Kidney (tissue), 14 donors: ENCODE data around the gene TMEM119. TPM values are rescaled to one million over a fixed set of nuclear protein-coding genes. Genes with fewer than 3 reads are reported as not detected.

Experiments
- DNase-seq, 5 donors: peaks; one replicate each; pipeline ENCODE4 v3.0.0-alpha.2; 2013 to 2020
- FAIRE-seq: peaks from 2 replicates; lab custom pipeline; 2012; peaks lifted over from hg19 to GRCh38; lab: Jason Lieb, UNC
- H3K27ac ChIP-seq, 2 donors: one replicate each; pipeline ENCODE4 v1.7.0; 2013; ENCODE audit warnings: low read depth in 2 of 2, low read length in 2 of 2, inconsistent platforms in 1 of 2
- H3K27me3 ChIP-seq: one replicate; pipeline ENCODE4 v1.7.1; 2013; ENCODE audit warnings: low read length, inconsistent platforms; ENCODE audit not compliant: control insufficient read depth, insufficient read depth
- H3K36me3 ChIP-seq, 3 donors: one replicate each; pipeline versions ENCODE4 v1.7.0 to v1.7.1; 2013; ENCODE audit warnings: low read length in 3 of 3, control low read depth in 1 of 3, inconsistent platforms in 1 of 3; ENCODE audit not compliant: insufficient read depth in 3 of 3, control insufficient read depth in 2 of 3
- H3K4me1 ChIP-seq, 3 donors: one replicate each; pipeline versions ENCODE4 v1.7.0 to v1.7.1; 2013; ENCODE audit warnings: low read length in 3 of 3, inconsistent platforms in 1 of 3, low read depth in 1 of 3; ENCODE audit not compliant: control insufficient read depth in 2 of 3, insufficient read depth in 2 of 3
- H3K4me3 ChIP-seq, 3 donors: one replicate each; pipeline versions ENCODE4 v1.7.0 to v1.8.1; 2013; ENCODE audit warnings: low read length in 3 of 3, control low read depth in 1 of 3, inconsistent platforms in 1 of 3
- H3K9ac ChIP-seq, 3 donors: one replicate each; pipeline versions ENCODE4 v1.7.0 to v1.7.1; 2013; ENCODE audit warnings: low read length in 3 of 3, control low read depth in 1 of 3, inconsistent platforms in 1 of 3
- H3K9me3 ChIP-seq, 3 donors: one replicate each; pipeline versions ENCODE4 v1.7.0 to v1.7.1; 2013; ENCODE audit warnings: low read length in 3 of 3, control low read depth in 1 of 3, inconsistent platforms in 1 of 3; ENCODE audit not compliant: control insufficient read depth in 2 of 3, insufficient read depth in 1 of 3
- intact Hi-C: fragments of 100-400 bp; cut with DNase I; formaldehyde crosslinking; loops from one replicate; pipeline ENCODE4 v1.11.1; 2022
- polyA plus RNA-seq: library from polyadenylated mRNA; stranded (reverse); fragments of 350-450 nt; fragmentation: Illumina TruSeq; extraction: RNeasy Lipid Tissue Mini Kit (QIAGEN cat#74804); gene quantifications from one replicate; pipeline ENCODE4 v1.2.3, GENCODE V29; 2014; ENCODE audit warnings: low read depth, low replicate concordance; ENCODE audit not compliant: insufficient read depth
- total RNA-seq: library from RNA; stranded (reverse); fragmentation: NEBNext Ultra II Directional; extraction: Animal tissue kit (Norgen Biotek cat#: 25700); gene quantifications from one replicate; pipeline ENCODE4 v1.2.1, GENCODE V29; 2021
- TF ChIP-seq, protein P1 (sequence below): IDR thresholded peaks from 3 replicates; pipeline ENCODE4 v1.5.1; 2012; ENCODE audit warnings: mild to moderate bottlenecking, moderate library complexity, borderline replicate concordance; ENCODE audit not compliant: insufficient read depth; ENCODE audit errors: extremely low read depth
- donor health status: control.
- donor health status: control.
- donor health status: control.
- donor health status: control.
- donor health status: control.
- donor health status: DM: yes; HTN: yes; CAD: no.
- donor health status: Normal renal cell carcinoma (clear cell type).

Gene TMEM119
- total and polyA plus RNA-seq, 2 donors from 2014 or later, result 4.1 to 15.8 TPM

DNA sequence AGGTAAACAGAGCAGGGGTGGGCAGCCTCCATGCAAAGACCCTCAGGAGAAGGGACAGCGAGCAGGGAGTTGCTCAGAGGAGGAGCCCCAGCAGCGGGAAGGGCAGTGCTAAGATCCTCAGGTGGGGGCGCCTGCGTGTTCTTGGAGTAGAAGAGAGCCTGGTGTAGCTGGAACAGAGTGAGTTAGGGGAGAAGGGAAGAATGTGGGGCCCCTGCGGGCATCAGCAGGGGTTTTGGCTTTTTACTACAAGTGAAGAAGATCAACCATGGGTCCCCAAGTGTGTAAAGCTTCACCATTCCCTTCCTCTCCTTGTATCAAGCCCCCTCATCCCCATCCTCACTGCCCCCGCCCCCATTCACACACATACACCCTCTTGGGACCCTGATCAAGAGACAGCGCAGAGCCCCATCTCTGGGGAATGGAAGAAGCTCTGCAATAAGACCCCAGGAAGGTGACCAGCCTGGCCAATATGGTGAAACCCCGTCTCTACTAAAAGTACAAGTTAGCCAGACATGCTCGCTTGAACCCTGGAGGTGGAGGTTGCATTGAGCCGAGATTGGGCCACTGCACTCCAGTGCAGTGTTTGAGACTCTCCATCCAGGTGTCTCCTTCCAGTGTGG is 10.2 kb upstream of the TMEM119 start:
- no peaks in the 10 kb centered on the region for H3K4me1 ChIP-seq
- no peak overlapping the region for H3K9ac ChIP-seq
- no peak overlapping the region for H3K4me3 ChIP-seq
- FAIRE-seq (no peak), DNase-seq (peak in 1 of 5 donors; percentile 32)
- intact Hi-C loops, result no loop called here
- no peaks in the 10 kb centered on the region for H3K27me3 ChIP-seq
- TF ChIP-seq, protein P1, sequence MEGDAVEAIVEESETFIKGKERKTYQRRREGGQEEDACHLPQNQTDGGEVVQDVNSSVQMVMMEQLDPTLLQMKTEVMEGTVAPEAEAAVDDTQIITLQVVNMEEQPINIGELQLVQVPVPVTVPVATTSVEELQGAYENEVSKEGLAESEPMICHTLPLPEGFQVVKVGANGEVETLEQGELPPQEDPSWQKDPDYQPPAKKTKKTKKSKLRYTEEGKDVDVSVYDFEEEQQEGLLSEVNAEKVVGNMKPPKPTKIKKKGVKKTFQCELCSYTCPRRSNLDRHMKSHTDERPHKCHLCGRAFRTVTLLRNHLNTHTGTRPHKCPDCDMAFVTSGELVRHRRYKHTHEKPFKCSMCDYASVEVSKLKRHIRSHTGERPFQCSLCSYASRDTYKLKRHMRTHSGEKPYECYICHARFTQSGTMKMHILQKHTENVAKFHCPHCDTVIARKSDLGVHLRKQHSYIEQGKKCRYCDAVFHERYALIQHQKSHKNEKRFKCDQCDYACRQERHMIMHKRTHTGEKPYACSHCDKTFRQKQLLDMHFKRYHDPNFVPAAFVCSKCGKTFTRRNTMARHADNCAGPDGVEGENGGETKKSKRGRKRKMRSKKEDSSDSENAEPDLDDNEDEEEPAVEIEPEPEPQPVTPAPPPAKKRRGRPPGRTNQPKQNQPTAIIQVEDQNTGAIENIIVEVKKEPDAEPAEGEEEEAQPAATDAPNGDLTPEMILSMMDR, result no peak
- no peaks in the 10 kb centered on the region for H3K9me3 ChIP-seq
- H3K27ac ChIP-seq, result no peak overlapping the region
- H3K36me3 ChIP-seq, result no peaks in the 10 kb centered on the region

DNA sequence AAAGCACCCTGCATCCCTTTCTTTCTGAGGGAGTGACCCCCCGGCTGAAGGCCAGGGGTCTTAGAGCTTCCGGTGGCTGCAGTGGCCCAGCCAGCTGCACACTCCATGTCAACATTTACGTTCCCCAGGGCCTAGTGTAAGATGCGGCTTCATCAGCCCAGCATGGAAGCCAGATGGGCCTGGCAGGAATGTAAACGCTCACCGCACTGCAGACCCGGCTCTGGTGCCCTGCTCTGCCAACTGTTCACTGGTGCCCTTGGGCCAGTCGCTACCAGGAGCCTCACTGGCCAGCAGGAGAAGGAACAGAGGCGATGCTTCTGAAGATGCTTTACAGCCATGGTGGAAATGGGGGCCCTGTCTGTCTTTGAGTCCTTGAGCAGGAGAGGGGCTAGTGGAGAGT is 8.6 kb upstream of the TMEM119 start:
- no peak overlapping the region for H3K4me3 ChIP-seq
- peak in 1 of 5 donors; percentile 47 for DNase-seq
- H3K36me3 ChIP-seq, result no peaks in the 10 kb centered on the region
- H3K4me1 ChIP-seq, result no peaks in the 10 kb centered on the region
- intact Hi-C loops, result no loop called here
- no peaks in the 10 kb centered on the region for H3K27me3 ChIP-seq
- H3K9me3 ChIP-seq, result no peaks in the 10 kb centered on the region
- no peak overlapping the region for H3K27ac ChIP-seq
- TF ChIP-seq, protein P1, result no peak
- H3K9ac ChIP-seq, result no peak overlapping the region
- no peak for FAIRE-seq

DNA sequence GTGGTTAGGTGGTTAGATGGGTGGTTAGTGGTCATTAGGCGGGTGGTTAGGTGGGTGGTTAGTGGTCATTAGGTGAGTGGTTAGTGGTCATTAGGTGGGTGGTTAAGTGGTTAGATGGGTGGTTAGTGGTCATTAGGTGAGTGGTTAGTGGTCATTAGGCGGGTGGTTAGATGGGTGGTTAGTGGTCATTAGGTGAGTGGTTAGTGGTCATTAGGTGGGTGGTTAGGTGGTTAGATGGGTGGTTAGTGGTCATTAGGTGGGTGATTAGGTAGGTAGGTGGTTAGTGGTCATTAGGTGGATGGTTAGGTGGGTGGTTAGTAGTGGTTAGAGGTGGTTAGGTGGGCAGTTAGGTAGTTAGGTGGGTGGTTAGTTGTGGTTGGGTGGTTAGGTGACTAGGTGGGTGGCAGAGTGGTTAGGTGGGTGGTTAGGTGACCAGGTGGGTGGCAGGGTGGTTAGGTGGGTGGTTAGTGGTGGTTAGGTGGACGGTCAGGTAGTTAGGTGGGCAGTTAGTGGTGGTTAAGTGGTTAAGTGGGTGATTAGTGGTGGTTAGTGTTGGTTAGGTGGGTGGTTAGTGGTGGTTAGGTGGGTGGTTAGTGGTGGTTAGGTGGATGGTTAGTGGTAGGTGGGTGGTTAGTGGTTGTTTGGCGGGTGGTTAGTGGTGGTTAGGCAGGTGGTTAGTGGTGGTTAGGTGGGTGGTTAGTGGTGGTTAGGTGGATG is 8.0 kb upstream of the TMEM119 start:
- no peak overlapping the region for H3K27ac ChIP-seq
- intact Hi-C loops, result no loop called here
- no peak for FAIRE-seq

More for the DNA sequence above, 8.0 kb upstream of the TMEM119 start:
- Histone ChIP-seq H3K27me3 (no peaks in the 10 kb centered on the region), H3K36me3 (no peaks in the 10 kb centered on the region), H3K4me1 (no peaks in the 10 kb centered on the region), H3K4me3 (no peak overlapping the region), H3K9ac (no peak overlapping the region), H3K9me3 (no peaks in the 10 kb centered on the region)
- no peak for DNase-seq
- TF ChIP-seq, protein P1, result no peak
